Esophagus squamous epithelium (tissue), 5 donors: ENCODE data around the gene ELF5. TPM values are rescaled to one million over a fixed set of nuclear protein-coding genes. Genes with fewer than 3 reads are reported as not detected.

Source experiments
- DNase-seq: peaks from one replicate; lab custom pipeline; 2025; lab: John Stamatoyannopoulos, UW
- H3K27ac ChIP-seq, 4 donors: fragments of 200-600 bp; sonication (generic); one replicate each; pipeline ENCODE4 v1.5.1; 2016 to 2019; ENCODE audit warnings: mild to moderate bottlenecking in 1 of 4
- H3K27me3 ChIP-seq, 4 donors: fragments of 200-600 bp; sonication (generic); 1 replicate in 3 of 4; 2 replicates in 1 of 4; pipeline versions ENCODE4 v1.5.1 to v1.6.0; 2017 to 2021; ENCODE audit warnings: antibody characterized with exemption in 1 of 4
- H3K36me3 ChIP-seq, 3 donors: fragments of 200-600 bp; sonication (generic); one replicate each; pipeline ENCODE4 v1.5.1; 2016 to 2019
- H3K4me1 ChIP-seq, 3 donors: fragments of 200-600 bp; sonication (generic); one replicate each; pipeline ENCODE4 v1.5.1; 2017 to 2019
- H3K4me3 ChIP-seq, 4 donors: fragments of 200-600 bp; sonication (generic); 1 replicate in 3 of 4; 2 replicates in 1 of 4; pipeline ENCODE4 v1.5.1; 2016 to 2019; ENCODE audit warnings: mild to moderate bottlenecking in 2 of 4, moderate library complexity in 1 of 4
- H3K9me3 ChIP-seq, 3 donors: fragments of 200-600 bp; sonication (generic); one replicate each; pipeline ENCODE4 v1.5.1; 2016 to 2019
- POLR2A ChIP-seq, 4 donors: fragments of 450-650 bp; IDR thresholded peaks; one replicate each; pipeline ENCODE4 v1.6.1; 2017; ENCODE audit warnings: antibody characterized with exemption in 4 of 4, mild to moderate bottlenecking in 4 of 4, moderate library complexity in 3 of 4
- WGBS, 2 donors: methylation state at CpG; one replicate each; pipeline ENCODE4 v1.1.5; 2018; 5-methylcytosine and 5-hydroxymethylcytosine counted together
- intact Hi-C: fragments of 100-400 bp; cut with DNase I; formaldehyde crosslinking; loops from one replicate; pipeline ENCODE4 v1.15.0; 2022
- total RNA-seq, 4 donors: library from RNA; depleted of rRNA; stranded (reverse); fragments of >200 nt; gene quantifications; one replicate each; pipeline ENCODE4 v1.1.0, GENCODE V29; 2016
- TF ChIP-seq, protein P1 (sequence below), 6 experiments: fragments of 450-650 bp in 4 of 6; fragments of 200-600 bp in 2 of 6; sonication (generic) in 2 of 6; IDR thresholded peaks; one replicate each; pipeline ENCODE4 v1.5.1; 2016 to 2019; ENCODE audit warnings: antibody characterized with exemption in 6 of 6, mild to moderate bottlenecking in 4 of 6, moderate library complexity in 4 of 6
- donor health status: DM: yes; HTN: yes; CAD: no.

Gene ELF5
- total RNA-seq, result 1 to 10 TPM in 1 of 4 donors, under 1 TPM in 3; 0.11 to 1.8 (median 0.32) TPM

GRCh38 chr11:34513682-34514449 lies at the start of gene ELF5:
ELF5 (minus strand) TSS chr11:34513794; CDS start chr11:34505749, 8,045 bp downstream.
- no peak within 1 kb of the TSS for H3K27ac ChIP-seq
- H3K27me3 ChIP-seq, result no peaks in the 10 kb centered on the region
- no peaks in the 10 kb centered on the region for H3K9me3 ChIP-seq
- intact Hi-C loops, result no loop called here
- TF ChIP-seq POLR2A (IDR thresholded peaks at IDR 0.05), result no peak
- TF ChIP-seq, protein P1, sequence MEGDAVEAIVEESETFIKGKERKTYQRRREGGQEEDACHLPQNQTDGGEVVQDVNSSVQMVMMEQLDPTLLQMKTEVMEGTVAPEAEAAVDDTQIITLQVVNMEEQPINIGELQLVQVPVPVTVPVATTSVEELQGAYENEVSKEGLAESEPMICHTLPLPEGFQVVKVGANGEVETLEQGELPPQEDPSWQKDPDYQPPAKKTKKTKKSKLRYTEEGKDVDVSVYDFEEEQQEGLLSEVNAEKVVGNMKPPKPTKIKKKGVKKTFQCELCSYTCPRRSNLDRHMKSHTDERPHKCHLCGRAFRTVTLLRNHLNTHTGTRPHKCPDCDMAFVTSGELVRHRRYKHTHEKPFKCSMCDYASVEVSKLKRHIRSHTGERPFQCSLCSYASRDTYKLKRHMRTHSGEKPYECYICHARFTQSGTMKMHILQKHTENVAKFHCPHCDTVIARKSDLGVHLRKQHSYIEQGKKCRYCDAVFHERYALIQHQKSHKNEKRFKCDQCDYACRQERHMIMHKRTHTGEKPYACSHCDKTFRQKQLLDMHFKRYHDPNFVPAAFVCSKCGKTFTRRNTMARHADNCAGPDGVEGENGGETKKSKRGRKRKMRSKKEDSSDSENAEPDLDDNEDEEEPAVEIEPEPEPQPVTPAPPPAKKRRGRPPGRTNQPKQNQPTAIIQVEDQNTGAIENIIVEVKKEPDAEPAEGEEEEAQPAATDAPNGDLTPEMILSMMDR (IDR thresholded peaks at IDR 0.05), result no peak
- 85 to 86% methylated on average over 9 to 14 of the region's 17 CpGs for WGBS, 2 donors
- peaks cover 0 to 12% (median 0%) of the 10 kb centered on the region in 3 donors for H3K4me1 ChIP-seq
- DNase-seq, result no peak
- H3K36me3 ChIP-seq, result no peaks in the 10 kb centered on the region
- no peak within 1 kb of the TSS for H3K4me3 ChIP-seq

GRCh38 chr11:34562976-34563375 lies 49.4 kb upstream of the ELF5 start:
- intact Hi-C loops, result no loop called here
- Histone ChIP-seq H3K27ac (no peak overlapping the region), H3K4me3 (no peak overlapping the region), H3K4me1 (peaks cover 0 to 24% (median 0%) of the 10 kb centered on the region in 3 donors), H3K9me3 (no peaks in the 10 kb centered on the region), H3K27me3 (peaks cover 0 to 48% (median 0%) of the 10 kb centered on the region in 4 donors), H3K36me3 (no peaks in the 10 kb centered on the region)
- no peak for DNase-seq
- TF ChIP-seq, protein P1 (IDR thresholded peaks at IDR 0.05), result no peak
- TF ChIP-seq POLR2A (IDR thresholded peaks at IDR 0.05), result no peak
- WGBS, 2 donors, result 57 to 80% methylated on average over 2 of the region's 2 CpGs

DNA sequence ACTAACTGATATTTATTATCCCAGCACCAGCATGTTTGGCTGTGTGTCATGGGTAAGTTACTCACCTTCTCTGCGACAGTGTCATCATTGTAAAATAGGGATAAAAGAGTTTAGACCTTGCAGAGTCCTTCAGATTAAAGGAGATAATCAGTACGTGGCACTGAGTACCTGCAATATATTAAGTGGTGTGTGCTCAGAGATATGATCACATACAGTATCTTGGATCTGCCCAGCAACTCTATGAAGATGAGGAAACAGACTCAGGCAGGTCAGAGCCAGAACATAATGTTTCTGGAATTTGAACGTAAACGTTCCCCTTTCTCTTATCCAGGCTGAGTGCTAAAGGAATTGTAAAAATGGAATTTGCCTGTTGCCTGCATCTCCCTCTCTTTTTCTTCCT lies 46.9 kb upstream of the ELF5 start:
- DNase-seq, result no peak
- TF ChIP-seq POLR2A (IDR thresholded peaks at IDR 0.05), result no peak
- TF ChIP-seq, protein P1 (IDR thresholded peaks at IDR 0.05), result no peak

GRCh38 chr11:34558673-34559072 lies 45.1 kb upstream of the ELF5 start:
- Histone ChIP-seq H3K27ac (no peak overlapping the region), H3K9me3 (no peaks in the 10 kb centered on the region), H3K4me3 (no peak overlapping the region), H3K36me3 (no peaks in the 10 kb centered on the region), H3K27me3 (peaks cover 0 to 80% (median 0%) of the 10 kb centered on the region in 4 donors), H3K4me1 (peaks cover 0 to 10% (median 0%) of the 10 kb centered on the region in 3 donors)
- TF ChIP-seq POLR2A (IDR thresholded peaks at IDR 0.05), result no peak
- TF ChIP-seq, protein P1 (IDR thresholded peaks at IDR 0.05), result no peak
- DNase-seq, result no peak
- 50 to 59% methylated on average over 4 of the region's 4 CpGs for WGBS, 2 donors
- intact Hi-C loops, result no loop called here

More for the DNA sequence above, 46.9 kb upstream of the ELF5 start:
- Histone ChIP-seq H3K4me1 (peaks cover 0 to 24% (median 0%) of the 10 kb centered on the region in 3 donors), H3K27ac (no peak overlapping the region), H3K36me3 (no peaks in the 10 kb centered on the region), H3K4me3 (no peak overlapping the region), H3K27me3 (peaks cover 0 to 67% (median 0%) of the 10 kb centered on the region in 4 donors), H3K9me3 (no peaks in the 10 kb centered on the region)
- 70 to 83% methylated on average over 4 of the region's 4 CpGs for WGBS, 2 donors
- intact Hi-C loops, result no loop called here

DNA sequence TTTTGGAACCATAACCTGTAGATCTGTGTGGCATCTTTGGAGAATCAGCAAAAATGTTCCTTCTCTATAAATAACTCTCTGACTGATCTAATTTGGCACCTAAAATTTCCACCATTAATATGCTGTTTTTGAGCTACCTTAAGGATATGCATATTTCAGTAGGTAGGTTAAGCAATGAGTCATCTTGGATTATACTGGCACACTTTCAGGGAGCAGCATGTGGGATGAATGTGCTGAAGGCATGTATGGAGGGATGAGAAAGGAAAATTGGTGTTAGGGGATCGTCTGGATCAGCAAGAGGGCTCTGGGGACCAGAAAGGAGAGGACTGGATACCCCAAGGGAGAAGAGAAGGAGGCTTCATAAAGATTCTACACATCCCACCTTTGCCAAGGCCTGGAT lies 44.6 kb upstream of the ELF5 start:
- peaks cover 0 to 10% (median 0%) of the 10 kb centered on the region in 3 donors for H3K4me1 ChIP-seq
- WGBS, 2 donors, result 11 to 29% methylated on average over 1 of the region's 1 CpG
- no peaks in the 10 kb centered on the region for H3K9me3 ChIP-seq
- peaks cover 0 to 78% (median 0%) of the 10 kb centered on the region in 4 donors for H3K27me3 ChIP-seq
- TF ChIP-seq POLR2A (IDR thresholded peaks at IDR 0.05), result no peak
- TF ChIP-seq, protein P1 (IDR thresholded peaks at IDR 0.05), result no peak
- intact Hi-C loops, result no loop called here
- no peak for DNase-seq
- no peaks in the 10 kb centered on the region for H3K36me3 ChIP-seq
- H3K27ac ChIP-seq, result no peak overlapping the region
- no peak overlapping the region for H3K4me3 ChIP-seq
